PFSK-1 (cell line): Measurements from ENCODE around the gene KCNH6.

ENCODE experiments used
- FOXP2 ChIP-seq: optimal IDR thresholded peaks from 2 replicates; pipeline ENCODE3; 2011; ENCODE audit warnings: borderline replicate concordance, control low read depth, inconsistent platforms; ENCODE audit not compliant: insufficient read depth; ENCODE audit errors: extremely low read length, extremely low read depth
- POLR2AphosphoS5 ChIP-seq: IDR thresholded peaks from 2 replicates; pipeline ENCODE4 v1.6.1; 2012; ENCODE audit warnings: low read depth, mild to moderate bottlenecking, control low read depth, low read length, moderate library complexity
- SIN3A ChIP-seq: IDR thresholded peaks from 2 replicates; pipeline ENCODE4 v1.6.1; 2012; ENCODE audit warnings: mild to moderate bottlenecking, low read length, moderate library complexity, borderline replicate concordance; ENCODE audit not compliant: insufficient read depth
- TAF1 ChIP-seq: IDR thresholded peaks from 2 replicates; pipeline ENCODE4 v1.6.1; 2012; ENCODE audit warnings: low read length, control low read depth, borderline replicate concordance; ENCODE audit not compliant: insufficient read depth
- TF ChIP-seq, protein P1 (sequence below), 2 experiments: IDR thresholded peaks; 2 replicates each; pipeline versions ENCODE4 v1.6.1 to v1.8.0; 2011 to 2012; ENCODE audit warnings: low read depth in 2 of 2, low read length in 2 of 2, control low read depth in 1 of 2, inconsistent platforms in 1 of 2, mild to moderate bottlenecking in 1 of 2, moderate library complexity in 1 of 2; ENCODE audit not compliant: insufficient read depth in 1 of 2

The KCNH6 gene

DNA sequence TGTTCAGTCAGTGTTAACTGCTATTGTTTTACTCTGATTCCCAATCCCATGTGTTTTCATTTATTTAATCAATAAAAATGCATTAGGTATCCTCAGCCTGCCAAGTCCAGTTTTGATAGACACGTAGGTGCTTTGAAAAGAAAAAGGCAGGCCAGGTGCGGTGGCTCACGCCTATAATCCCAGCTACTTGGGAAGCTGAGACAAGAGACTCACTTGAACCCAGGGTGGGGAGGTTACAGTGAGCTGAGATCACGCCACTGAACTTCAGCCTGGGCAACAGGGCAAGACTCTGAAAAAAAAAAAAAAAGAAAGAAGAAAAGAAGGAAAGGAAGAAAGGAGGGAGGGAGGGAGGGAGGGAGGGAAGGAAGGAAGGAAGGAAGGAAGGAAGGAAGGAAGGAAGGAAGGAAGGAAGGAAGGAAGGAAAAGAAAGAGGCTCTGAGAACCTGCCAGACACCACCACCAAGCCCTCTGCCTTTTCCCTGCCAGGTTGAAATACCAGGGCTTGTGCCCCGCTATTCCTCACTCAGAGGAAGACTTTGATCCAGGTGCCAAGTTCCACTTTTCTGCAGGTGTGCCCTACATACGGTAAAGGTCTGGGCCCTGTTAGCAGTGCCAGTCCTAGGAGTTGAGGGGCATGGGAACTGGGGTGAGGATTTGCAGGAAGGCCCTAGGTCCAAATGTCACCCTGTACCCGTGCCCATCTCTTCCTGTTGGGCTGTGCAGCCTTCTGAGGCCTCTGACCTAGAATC lies 10.1 kb upstream of the KCNH6 start:
- TF ChIP-seq FOXP2 = no peak
- no peak for TF ChIP-seq POLR2AphosphoS5
- TF ChIP-seq SIN3A = no peak
- TF ChIP-seq, protein P1, sequence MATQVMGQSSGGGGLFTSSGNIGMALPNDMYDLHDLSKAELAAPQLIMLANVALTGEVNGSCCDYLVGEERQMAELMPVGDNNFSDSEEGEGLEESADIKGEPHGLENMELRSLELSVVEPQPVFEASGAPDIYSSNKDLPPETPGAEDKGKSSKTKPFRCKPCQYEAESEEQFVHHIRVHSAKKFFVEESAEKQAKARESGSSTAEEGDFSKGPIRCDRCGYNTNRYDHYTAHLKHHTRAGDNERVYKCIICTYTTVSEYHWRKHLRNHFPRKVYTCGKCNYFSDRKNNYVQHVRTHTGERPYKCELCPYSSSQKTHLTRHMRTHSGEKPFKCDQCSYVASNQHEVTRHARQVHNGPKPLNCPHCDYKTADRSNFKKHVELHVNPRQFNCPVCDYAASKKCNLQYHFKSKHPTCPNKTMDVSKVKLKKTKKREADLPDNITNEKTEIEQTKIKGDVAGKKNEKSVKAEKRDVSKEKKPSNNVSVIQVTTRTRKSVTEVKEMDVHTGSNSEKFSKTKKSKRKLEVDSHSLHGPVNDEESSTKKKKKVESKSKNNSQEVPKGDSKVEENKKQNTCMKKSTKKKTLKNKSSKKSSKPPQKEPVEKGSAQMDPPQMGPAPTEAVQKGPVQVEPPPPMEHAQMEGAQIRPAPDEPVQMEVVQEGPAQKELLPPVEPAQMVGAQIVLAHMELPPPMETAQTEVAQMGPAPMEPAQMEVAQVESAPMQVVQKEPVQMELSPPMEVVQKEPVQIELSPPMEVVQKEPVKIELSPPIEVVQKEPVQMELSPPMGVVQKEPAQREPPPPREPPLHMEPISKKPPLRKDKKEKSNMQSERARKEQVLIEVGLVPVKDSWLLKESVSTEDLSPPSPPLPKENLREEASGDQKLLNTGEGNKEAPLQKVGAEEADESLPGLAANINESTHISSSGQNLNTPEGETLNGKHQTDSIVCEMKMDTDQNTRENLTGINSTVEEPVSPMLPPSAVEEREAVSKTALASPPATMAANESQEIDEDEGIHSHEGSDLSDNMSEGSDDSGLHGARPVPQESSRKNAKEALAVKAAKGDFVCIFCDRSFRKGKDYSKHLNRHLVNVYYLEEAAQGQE (IDR thresholded peaks at IDR 0.05; ENCODE audit: insufficient read depth in 1 of 2, low read depth in 2 of 2, low read length in 2 of 2) = no peak
- TF ChIP-seq TAF1 = no peak

DNA sequence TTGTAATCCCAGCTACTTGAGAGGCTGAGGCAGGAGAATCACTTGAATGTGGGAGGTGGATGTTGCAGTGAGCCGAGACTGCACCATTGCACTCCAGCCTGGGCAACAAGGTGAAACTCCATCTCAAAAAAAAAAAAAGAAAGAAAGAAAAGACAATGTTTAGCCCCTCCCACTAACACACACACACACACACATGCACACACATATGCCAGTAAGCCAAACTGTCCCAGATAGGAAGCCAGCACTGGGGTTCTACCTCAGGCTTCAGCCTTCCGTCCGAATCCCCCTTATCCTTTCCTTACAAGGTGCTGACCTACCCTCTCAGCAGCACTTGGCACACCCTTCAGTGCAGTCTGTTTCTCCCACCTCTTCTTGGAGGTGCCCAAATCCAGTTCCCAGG lies 8.7 kb upstream of the KCNH6 start:
- no peak for TF ChIP-seq SIN3A
- no peak for TF ChIP-seq FOXP2
- no peak for TF ChIP-seq TAF1
- TF ChIP-seq, protein P1 (IDR thresholded peaks at IDR 0.05; ENCODE audit: insufficient read depth in 1 of 2, low read depth in 2 of 2, low read length in 2 of 2) = no peak

DNA sequence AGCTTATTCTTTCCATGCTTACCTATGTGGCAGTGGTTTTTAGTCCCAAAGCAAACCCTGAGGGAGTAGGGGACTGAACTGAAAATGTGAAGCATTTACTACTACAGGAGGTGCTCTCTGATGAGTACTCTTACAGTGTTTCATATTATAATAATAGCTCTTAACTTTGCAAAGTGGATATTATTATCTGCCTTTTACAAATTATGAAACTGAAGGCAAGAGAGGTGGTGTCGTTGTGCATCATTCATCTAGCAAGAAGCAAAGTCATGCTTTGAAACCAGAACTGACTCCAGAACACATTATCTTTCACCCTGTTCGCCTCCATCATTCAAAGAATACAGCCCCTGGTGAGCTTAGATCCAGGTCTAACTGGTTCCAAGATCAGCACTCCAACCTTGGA lies 8.2 kb upstream of the KCNH6 start:
- TF ChIP-seq SIN3A = no peak
- no peak for TF ChIP-seq TAF1
- TF ChIP-seq, protein P1 (IDR thresholded peaks at IDR 0.05; ENCODE audit: insufficient read depth in 1 of 2, low read depth in 2 of 2, low read length in 2 of 2) = no peak
- no peak for TF ChIP-seq POLR2AphosphoS5
- TF ChIP-seq FOXP2 = no peak

DNA sequence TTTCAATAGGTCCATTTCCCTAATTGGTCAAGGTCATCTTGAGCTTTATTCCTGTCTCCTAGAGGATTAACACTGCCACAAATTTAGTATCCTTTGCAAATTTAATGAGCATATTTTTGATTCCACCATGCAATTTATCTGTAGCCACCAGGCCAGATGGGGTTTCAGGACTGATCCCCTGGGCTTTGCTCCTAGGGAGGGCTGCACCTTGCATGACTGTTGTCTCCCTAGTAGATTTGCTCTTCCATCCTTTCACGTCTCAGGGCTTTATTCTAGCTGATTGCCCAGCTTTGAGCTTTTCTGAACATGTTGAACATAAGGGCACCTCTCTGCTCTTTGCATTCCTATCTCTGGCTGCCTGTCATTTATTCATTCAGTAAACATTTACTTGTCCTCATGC lies 7.7 kb upstream of the KCNH6 start:
- TF ChIP-seq TAF1 (no peak), SIN3A (no peak), FOXP2 (no peak), POLR2AphosphoS5 (no peak)
- TF ChIP-seq, protein P1 (IDR thresholded peaks at IDR 0.05; ENCODE audit: insufficient read depth in 1 of 2, low read depth in 2 of 2, low read length in 2 of 2) = no peak
